NOMO-1 treated with dmso at 0.1 percent for 144 hours (cell line): Measurements from ENCODE around the gene C2orf68.
"Not testable (repeated sequence)": the region's sequence is repeated elsewhere in the genome, so short reads cannot be mapped to it uniquely, and the experiment has no call there.

ENCODE experiments used
- DNase-seq: peaks from one replicate; lab custom pipeline; 2025; ENCODE audit not compliant: unreplicated experiment; lab: John Stamatoyannopoulos, UW

The C2orf68 gene

GRCh38 chr2:85583667-85584353, 28.1 kb downstream of the C2orf68 start:
- no peak for DNase-seq

GRCh38 chr2:85582492-85582891, 29.4 kb downstream of the C2orf68 start:
- DNase-seq, result no peak

GRCh38 chr2:85580206-85580605, 31.7 kb downstream of the C2orf68 start:
- DNase-seq, result no peak

- peak; percentile 45 for DNase-seq
Measured at GRCh38 chr2:85579266-85579935, 32.5 kb downstream of the C2orf68 start.

- peak; percentile 81 for DNase-seq
Measured at GRCh38 chr2:85578243-85579180, 33.4 kb downstream of the C2orf68 start.

- peak; percentile 35 for DNase-seq
Measured at GRCh38 chr2:85577386-85578242, 34.3 kb downstream of the C2orf68 start, which contains the start of gene VAMP8. VAMP8 (plus strand) TSS chr2:85577586; CDS start chr2:85577647, 61 bp downstream.

- DNase-seq, result no peak
Measured at GRCh38 chr2:85577063-85577385, 34.8 kb downstream of the C2orf68 start.

GRCh38 chr2:85575739-85576138, 36.1 kb downstream of the C2orf68 start:
- DNase-seq, result no peak

GRCh38 chr2:85566265-85566664, 45.6 kb downstream of the C2orf68 start:
- DNase-seq, result no peak

GRCh38 chr2:85564144-85564563, 47.7 kb downstream of the C2orf68 start:
- DNase-seq, result peak; percentile 90

- DNase-seq, result peak; percentile 95
Measured at GRCh38 chr2:85561280-85562212, 50.3 kb downstream of the C2orf68 start, which contains the start of gene GGCX. GGCX (minus strand) TSS chr2:85561493; CDS start chr2:85561428, 65 bp downstream.

GRCh38 chr2:85560812-85561279, 51.0 kb downstream of the C2orf68 start:
- no peak for DNase-seq

- DNase-seq, result not testable (repeated sequence)
Measured at GRCh38 chr2:85560403-85560726, 51.5 kb downstream of the C2orf68 start.

GRCh38 chr2:85558160-85558559, 53.7 kb downstream of the C2orf68 start:
- no peak for DNase-seq

GRCh38 chr2:85557130-85557529, 54.7 kb downstream of the C2orf68 start:
- DNase-seq, result no peak
